ENCODE data around the gene KRT20. TPM values are rescaled to one million over a fixed set of nuclear protein-coding genes. Genes with fewer than 3 reads are reported as not detected.

The KRT20 gene
- total and polyA plus RNA-seq, 4 donors, result not detected

GRCh38 chr17:40873801-40874200 is 11.2 kb downstream of the KRT20 start:
- WGBS, result 98% methylated on average over 1 of the region's 1 CpG

More at GRCh38 chr17:40873801-40874200, 11.2 kb downstream of the KRT20 start:
- H3K9me3 ChIP-seq (ENCODE audit: control insufficient read depth in 4 of 4, low read length in 3 of 4), result no peaks in the 10 kb centered on the region
- H3K9ac ChIP-seq (ENCODE audit: low read depth in 1 of 2, low read length in 2 of 2), result no peak overlapping the region
- TF ChIP-seq TAF1 (conservative IDR thresholded peaks at IDR 0.05) (no peak), YY1 (IDR thresholded peaks at IDR 0.05) (no peak), NR2F2 (IDR thresholded peaks at IDR 0.05) (no peak), ATF3 (IDR thresholded peaks at IDR 0.05) (no peak), CTCF (IDR thresholded peaks at IDR 0.05; ENCODE audit: low read depth, low read length, missing input control) (no peak), HNF4G (IDR thresholded peaks at IDR 0.05) (no peak), HNF4A (conservative IDR thresholded peaks at IDR 0.05) (no peak), REST (IDR thresholded peaks at IDR 0.05) (no peak)
- TF ChIP-seq, protein P1, sequence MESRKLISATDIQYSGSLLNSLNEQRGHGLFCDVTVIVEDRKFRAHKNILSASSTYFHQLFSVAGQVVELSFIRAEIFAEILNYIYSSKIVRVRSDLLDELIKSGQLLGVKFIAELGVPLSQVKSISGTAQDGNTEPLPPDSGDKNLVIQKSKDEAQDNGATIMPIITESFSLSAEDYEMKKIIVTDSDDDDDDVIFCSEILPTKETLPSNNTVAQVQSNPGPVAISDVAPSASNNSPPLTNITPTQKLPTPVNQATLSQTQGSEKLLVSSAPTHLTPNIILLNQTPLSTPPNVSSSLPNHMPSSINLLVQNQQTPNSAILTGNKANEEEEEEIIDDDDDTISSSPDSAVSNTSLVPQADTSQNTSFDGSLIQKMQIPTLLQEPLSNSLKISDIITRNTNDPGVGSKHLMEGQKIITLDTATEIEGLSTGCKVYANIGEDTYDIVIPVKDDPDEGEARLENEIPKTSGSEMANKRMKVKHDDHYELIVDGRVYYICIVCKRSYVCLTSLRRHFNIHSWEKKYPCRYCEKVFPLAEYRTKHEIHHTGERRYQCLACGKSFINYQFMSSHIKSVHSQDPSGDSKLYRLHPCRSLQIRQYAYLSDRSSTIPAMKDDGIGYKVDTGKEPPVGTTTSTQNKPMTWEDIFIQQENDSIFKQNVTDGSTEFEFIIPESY (IDR thresholded peaks at IDR 0.05), result no peak
- no peak overlapping the region for H3K27ac ChIP-seq (ENCODE audit: low read depth in 1 of 2, low read length in 2 of 2)
- H3K36me3 ChIP-seq (ENCODE audit: control insufficient read depth in 4 of 4, insufficient read depth in 3 of 4, low read depth in 1 of 4, low read length in 3 of 4), result no peaks in the 10 kb centered on the region
- no peak for DNase-seq (ENCODE audit: low spot score)
- no peak overlapping the region for H3K4me3 ChIP-seq (ENCODE audit: low read depth in 1 of 3, low read length in 3 of 3)
- no peaks in the 10 kb centered on the region for H3K4me1 ChIP-seq (ENCODE audit: control insufficient read depth in 4 of 4, insufficient read depth in 4 of 4, low read length in 3 of 4)
- H3K27me3 ChIP-seq (ENCODE audit: control insufficient read depth in 4 of 4, insufficient read depth in 4 of 4, low read length in 3 of 4), result no peaks in the 10 kb centered on the region
